Endothelial cell of umbilical vein (primary cell): Measurements from ENCODE around the gene FAM43A.
A peak's percentile ranks its signal among the peaks of the same experiment; 100 is the strongest.

ENCODE experiments used
- POLR2A ChIP-seq: IDR thresholded peaks from 2 replicates; pipeline ENCODE4 v1.6.1; 2012; ENCODE audit warnings: low read depth, mild to moderate bottlenecking, control low read depth, low read length
- POLR2AphosphoS5 ChIP-seq: IDR thresholded peaks from 2 replicates; pipeline ENCODE4 v1.6.1; 2012; ENCODE audit warnings: low read depth, mild to moderate bottlenecking, control low read depth, low read length, moderate library complexity; ENCODE audit not compliant: insufficient read depth
- TF ChIP-seq, protein P1 (sequence below), 2 donors: IDR thresholded peaks; 1 replicate in 1 of 2; 2 replicates in 1 of 2; pipeline ENCODE4 v1.5.1; 2011; ENCODE audit warnings: low read length in 2 of 2, mild to moderate bottlenecking in 2 of 2, moderate library complexity in 2 of 2, control low read depth in 1 of 2, inconsistent platforms in 1 of 2, low read depth in 1 of 2; ENCODE audit not compliant: insufficient read depth in 1 of 2; ENCODE audit errors: extremely low read depth in 1 of 2

DNA sequence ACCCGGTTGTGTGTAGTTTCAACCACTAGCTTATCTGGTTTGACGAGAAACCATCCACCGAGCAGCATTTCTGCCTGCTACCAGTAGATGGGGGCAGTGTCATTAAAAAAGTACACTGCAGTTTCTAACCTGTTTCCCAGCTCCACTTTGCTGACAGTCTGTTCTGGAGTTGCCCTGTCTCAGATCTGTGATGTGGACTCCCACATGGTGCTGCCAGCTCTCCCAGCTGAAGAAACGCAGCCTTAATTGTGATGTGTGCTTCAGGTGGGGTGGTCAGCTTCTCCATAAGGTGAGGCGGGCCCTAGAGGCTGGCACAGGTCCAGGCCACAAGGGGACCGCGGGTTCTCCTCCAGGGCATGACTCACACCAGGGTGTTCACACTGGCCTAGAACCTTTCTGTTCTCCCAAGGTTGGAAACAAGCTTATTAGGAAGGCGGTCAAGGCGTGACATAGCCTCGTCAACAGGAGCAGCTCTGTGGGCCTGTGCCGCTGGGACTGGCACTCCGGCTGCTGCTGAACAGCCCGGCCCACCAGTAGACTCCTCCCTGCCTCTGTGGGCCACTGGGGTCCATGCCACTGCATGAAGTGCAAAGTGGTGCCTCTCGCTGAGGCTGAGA is 2.9 kb upstream of the FAM43A start:
- TF ChIP-seq, protein P1, sequence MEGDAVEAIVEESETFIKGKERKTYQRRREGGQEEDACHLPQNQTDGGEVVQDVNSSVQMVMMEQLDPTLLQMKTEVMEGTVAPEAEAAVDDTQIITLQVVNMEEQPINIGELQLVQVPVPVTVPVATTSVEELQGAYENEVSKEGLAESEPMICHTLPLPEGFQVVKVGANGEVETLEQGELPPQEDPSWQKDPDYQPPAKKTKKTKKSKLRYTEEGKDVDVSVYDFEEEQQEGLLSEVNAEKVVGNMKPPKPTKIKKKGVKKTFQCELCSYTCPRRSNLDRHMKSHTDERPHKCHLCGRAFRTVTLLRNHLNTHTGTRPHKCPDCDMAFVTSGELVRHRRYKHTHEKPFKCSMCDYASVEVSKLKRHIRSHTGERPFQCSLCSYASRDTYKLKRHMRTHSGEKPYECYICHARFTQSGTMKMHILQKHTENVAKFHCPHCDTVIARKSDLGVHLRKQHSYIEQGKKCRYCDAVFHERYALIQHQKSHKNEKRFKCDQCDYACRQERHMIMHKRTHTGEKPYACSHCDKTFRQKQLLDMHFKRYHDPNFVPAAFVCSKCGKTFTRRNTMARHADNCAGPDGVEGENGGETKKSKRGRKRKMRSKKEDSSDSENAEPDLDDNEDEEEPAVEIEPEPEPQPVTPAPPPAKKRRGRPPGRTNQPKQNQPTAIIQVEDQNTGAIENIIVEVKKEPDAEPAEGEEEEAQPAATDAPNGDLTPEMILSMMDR (IDR thresholded peaks at IDR 0.05; ENCODE audit: extremely low read depth in 1 of 2, insufficient read depth in 1 of 2, low read depth in 1 of 2, low read length in 2 of 2) = peak; percentile 83 to 89
- TF ChIP-seq POLR2AphosphoS5 (no peak), POLR2A (no peak)
